CD8-positive, alpha-beta memory T cell (primary cell): ENCODE results near the gene PALMD. TPM values are rescaled to one million over a fixed set of nuclear protein-coding genes. Genes with fewer than 3 reads are reported as not detected.

Source experiments
- CTCF ChIA-PET: fragments of 350-600 bp; sonication (Branson Sonifier 250); formaldehyde crosslinking; loops from one replicate; lab custom pipeline; 2021; ENCODE audit warnings: antibody characterized with exemption; lab: Charles Lee
- POLR2A ChIA-PET: fragments of 350-600 bp; sonication (Branson Sonifier 250); formaldehyde crosslinking; loops from one replicate; lab custom pipeline; 2021; ENCODE audit warnings: antibody characterized with exemption; lab: Charles Lee
- DNase-seq, 5 donors: peaks; one replicate each; pipeline versions ENCODE4 v3.0.0 to v3.0.0-alpha.2; 2020 to 2022; ENCODE audit warnings: mixed read lengths in 1 of 5
- H3K27ac ChIP-seq: one replicate; pipeline ENCODE4 v1.7.0; 2013; ENCODE audit warnings: low read depth, mild to moderate bottlenecking, low read length, moderate library complexity
- H3K27me3 ChIP-seq: 2 replicates; pipeline ENCODE4 v1.7.0; 2013; ENCODE audit warnings: low read length, mild to moderate bottlenecking; ENCODE audit not compliant: insufficient read depth, poor library complexity, severe bottlenecking
- H3K36me3 ChIP-seq: 2 replicates; pipeline ENCODE4 v1.7.0; 2013; ENCODE audit warnings: mild to moderate bottlenecking, low read length, moderate library complexity; ENCODE audit not compliant: insufficient read depth
- H3K4me1 ChIP-seq: 2 replicates; pipeline ENCODE4 v1.7.0; 2013; ENCODE audit warnings: mild to moderate bottlenecking, low read length, moderate library complexity; ENCODE audit not compliant: insufficient read depth
- H3K4me3 ChIP-seq: 2 replicates; pipeline ENCODE4 v1.7.0; 2013; ENCODE audit warnings: mild to moderate bottlenecking, low read length
- H3K9me3 ChIP-seq: 2 replicates; pipeline ENCODE4 v1.7.0; 2013; ENCODE audit warnings: mild to moderate bottlenecking, low read length
- H3K27ac Mint-ChIP-seq, 8 donors: one replicate each; pipeline ENCODE4 v1.8.0; 2020 to 2021; ENCODE audit warnings: mixed read lengths in 8 of 8, mild to moderate bottlenecking in 6 of 8, inconsistent platforms in 3 of 8, moderate library complexity in 3 of 8
- H3K27me3 Mint-ChIP-seq, 2 donors: one replicate each; pipeline ENCODE4 v1.8.0; 2020 to 2021; ENCODE audit warnings: mixed read lengths in 2 of 2, mild to moderate bottlenecking in 1 of 2, moderate library complexity in 1 of 2
- H3K36me3 Mint-ChIP-seq, 3 donors: one replicate each; pipeline ENCODE4 v1.8.0; 2020 to 2021; ENCODE audit warnings: mixed read lengths in 3 of 3, inconsistent platforms in 1 of 3, mild to moderate bottlenecking in 1 of 3
- H3K4me1 Mint-ChIP-seq, 3 donors: one replicate each; pipeline ENCODE4 v1.8.0; 2020 to 2021; ENCODE audit warnings: mixed read lengths in 3 of 3, inconsistent platforms in 1 of 3, mild to moderate bottlenecking in 1 of 3
- H3K4me3 Mint-ChIP-seq, 7 donors: one replicate each; pipeline ENCODE4 v1.8.0; 2020 to 2021; ENCODE audit warnings: mixed read lengths in 7 of 7, mild to moderate bottlenecking in 6 of 7, moderate library complexity in 4 of 7, inconsistent platforms in 2 of 7
- H3K9me3 Mint-ChIP-seq, 5 donors: one replicate each; pipeline ENCODE4 v1.8.0; 2020 to 2022; ENCODE audit warnings: mixed read lengths in 5 of 5, mild to moderate bottlenecking in 3 of 5, moderate library complexity in 2 of 5, inconsistent platforms in 1 of 5
- polyA plus RNA-seq: library from polyadenylated mRNA; unstranded; fragments of 300-500 nt; fragmentation: Illumina TruSeq; gene quantifications from one replicate; pipeline ENCODE4 v1.2.3, GENCODE V29; 2021
- total RNA-seq, 2 experiments: library from RNA; stranded (reverse); gene quantifications; one replicate each; pipeline ENCODE4 v1.2.3, GENCODE V29; 2021

PALMD gene
- total and polyA plus RNA-seq, 3 experiments from 2014 or later = not detected

DNA sequence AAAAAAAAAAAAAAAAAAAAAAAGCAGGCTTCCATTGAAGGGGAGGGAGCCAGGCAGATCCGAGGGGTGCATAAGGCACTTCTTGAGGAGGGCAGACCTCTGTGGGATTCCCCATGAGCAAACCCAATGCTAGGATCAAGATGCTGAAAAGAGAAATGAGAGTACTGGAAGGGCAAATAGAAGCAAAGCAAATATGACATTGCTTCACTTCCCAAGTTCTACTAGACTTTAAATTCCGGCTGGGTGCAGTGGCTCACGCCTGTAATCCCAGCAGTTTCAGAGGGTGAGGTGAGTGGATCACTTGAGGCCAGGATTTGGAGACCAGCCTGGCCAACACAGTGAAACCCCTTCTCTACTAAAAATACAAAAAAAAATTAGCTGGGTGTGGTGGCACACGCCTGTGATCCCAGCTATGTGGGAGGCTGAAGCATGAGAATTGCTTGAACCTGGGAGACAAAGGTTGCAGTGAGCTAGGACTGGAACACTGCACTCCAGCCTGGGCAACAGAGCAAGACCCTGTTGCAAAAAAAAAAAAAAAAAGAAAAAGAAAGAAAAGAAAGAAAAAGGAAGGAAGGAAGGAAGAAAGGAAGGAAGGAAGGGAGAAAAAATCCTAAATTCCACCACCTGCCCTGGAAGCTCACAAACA is 23.1 kb upstream of the PALMD start:
- Histone ChIP-seq H3K4me1 (no peaks in the 10 kb centered on the region), H3K36me3 (no peaks in the 10 kb centered on the region), H3K4me3 (no peak overlapping the region), H3K27me3 (no peaks in the 10 kb centered on the region), H3K9me3 (no peaks in the 10 kb centered on the region), H3K27ac (no peak overlapping the region)
- no peaks in the 10 kb centered on the region for H3K9me3 Mint-ChIP-seq
- peaks cover 0 to 15% of the 10 kb centered on the region in 2 donors for H3K27me3 Mint-ChIP-seq
- no peak for DNase-seq
- POLR2A ChIA-PET = no interaction called here
- H3K4me1 Mint-ChIP-seq = no peaks in the 10 kb centered on the region
- no peak overlapping the region for H3K4me3 Mint-ChIP-seq
- CTCF ChIA-PET = no interaction called here
- no peaks in the 10 kb centered on the region for H3K36me3 Mint-ChIP-seq
- no peak overlapping the region for H3K27ac Mint-ChIP-seq

DNA sequence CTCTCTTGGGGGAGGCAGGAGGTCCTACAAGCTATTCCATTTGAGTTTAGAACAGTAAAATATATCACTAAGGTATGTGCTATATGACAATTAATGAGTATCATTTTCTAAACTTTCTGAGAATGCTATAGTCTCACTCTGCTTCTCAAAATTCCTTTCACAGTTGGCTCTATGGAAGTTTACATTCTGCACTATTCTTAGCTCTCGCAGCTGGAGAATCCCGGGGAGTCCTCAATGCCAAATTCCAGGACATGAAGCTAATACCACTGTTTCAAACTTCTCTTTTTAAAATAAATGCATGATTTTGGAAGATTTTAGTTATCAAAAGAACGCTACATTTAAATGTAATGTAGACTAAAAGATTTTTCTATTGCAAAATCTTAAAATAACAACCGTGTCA is 22.4 kb upstream of the PALMD start:
- Histone ChIP-seq H3K27me3 (no peaks in the 10 kb centered on the region), H3K27ac (no peak overlapping the region), H3K4me1 (no peaks in the 10 kb centered on the region), H3K9me3 (no peaks in the 10 kb centered on the region), H3K36me3 (no peaks in the 10 kb centered on the region), H3K4me3 (no peak overlapping the region)
- Mint-ChIP-seq H3K9me3 (no peaks in the 10 kb centered on the region), H3K4me3 (no peak overlapping the region), H3K36me3 (no peaks in the 10 kb centered on the region), H3K4me1 (no peaks in the 10 kb centered on the region), H3K27me3 (peaks cover 0 to 15% of the 10 kb centered on the region in 2 donors), H3K27ac (no peak overlapping the region)
- POLR2A ChIA-PET = no interaction called here
- CTCF ChIA-PET = no interaction called here
- no peak for DNase-seq

GRCh38 chr1:99627615-99628014 is 18.3 kb upstream of the PALMD start:
- Histone ChIP-seq H3K36me3 (no peaks in the 10 kb centered on the region), H3K4me3 (no peak overlapping the region), H3K27me3 (no peaks in the 10 kb centered on the region), H3K9me3 (no peaks in the 10 kb centered on the region), H3K4me1 (no peaks in the 10 kb centered on the region), H3K27ac (no peak overlapping the region)
- CTCF ChIA-PET = no interaction called here
- Mint-ChIP-seq H3K27ac (no peak overlapping the region), H3K4me1 (no peaks in the 10 kb centered on the region), H3K9me3 (no peaks in the 10 kb centered on the region), H3K27me3 (no peaks in the 10 kb centered on the region), H3K4me3 (no peak overlapping the region), H3K36me3 (no peaks in the 10 kb centered on the region)
- POLR2A ChIA-PET = no interaction called here
- DNase-seq = no peak

GRCh38 chr1:99629164-99629563 is 16.7 kb upstream of the PALMD start:
- no peaks in the 10 kb centered on the region for H3K36me3 Mint-ChIP-seq
- H3K4me3 Mint-ChIP-seq = no peak overlapping the region
- H3K27me3 Mint-ChIP-seq = no peaks in the 10 kb centered on the region
- H3K4me1 Mint-ChIP-seq = no peaks in the 10 kb centered on the region
- Histone ChIP-seq H3K36me3 (no peaks in the 10 kb centered on the region), H3K27ac (no peak overlapping the region), H3K4me3 (no peak overlapping the region), H3K9me3 (no peaks in the 10 kb centered on the region), H3K27me3 (no peaks in the 10 kb centered on the region), H3K4me1 (no peaks in the 10 kb centered on the region)
- no peaks in the 10 kb centered on the region for H3K9me3 Mint-ChIP-seq
- ChIA-PET POLR2A (no interaction called here), CTCF (no interaction called here)
- H3K27ac Mint-ChIP-seq = no peak overlapping the region
- DNase-seq = no peak

- POLR2A ChIA-PET = no interaction called here
Measured at GRCh38 chr1:99634971-99635624, 10.8 kb upstream of the PALMD start.

DNA sequence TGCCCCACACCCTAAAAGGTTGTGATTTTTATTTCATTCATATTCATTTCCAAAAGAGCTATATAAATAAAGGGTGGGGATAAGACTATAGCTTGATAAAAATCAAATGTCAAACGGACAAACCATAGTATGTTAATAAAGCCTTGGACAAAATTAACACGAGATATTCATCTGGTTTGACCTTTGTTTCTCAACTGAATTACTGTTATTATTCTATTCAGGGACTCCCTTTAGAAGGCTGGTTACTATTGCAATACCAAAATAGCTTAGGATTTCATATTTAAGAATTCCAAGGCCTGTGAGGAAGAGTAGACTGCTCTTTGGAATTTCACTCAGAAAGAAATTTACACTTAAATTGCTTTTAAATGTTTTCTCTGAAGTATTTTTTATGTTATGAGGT is 10.2 kb upstream of the PALMD start:
- H3K36me3 ChIP-seq = no peaks in the 10 kb centered on the region
- H3K9me3 ChIP-seq = no peaks in the 10 kb centered on the region
- no peaks in the 10 kb centered on the region for H3K4me1 ChIP-seq
- H3K4me3 Mint-ChIP-seq = no peak overlapping the region
- no peaks in the 10 kb centered on the region for H3K36me3 Mint-ChIP-seq
- H3K27me3 Mint-ChIP-seq = no peaks in the 10 kb centered on the region
- no peak overlapping the region for H3K27ac Mint-ChIP-seq
- H3K4me1 Mint-ChIP-seq = no peaks in the 10 kb centered on the region
- H3K27ac ChIP-seq = no peak overlapping the region
- no peaks in the 10 kb centered on the region for H3K9me3 Mint-ChIP-seq
- ChIA-PET POLR2A (no interaction called here), CTCF (interaction anchor here (1.6 kb wide), 1 partner anchor 11 kb away, joined by 3 read pairs; no protein-coding TSS in a partner anchor)
- H3K27me3 ChIP-seq = no peaks in the 10 kb centered on the region
- no peak for DNase-seq
- no peak overlapping the region for H3K4me3 ChIP-seq

More at GRCh38 chr1:99634971-99635624, 10.8 kb upstream of the PALMD start:
- H3K27me3 ChIP-seq = no peaks in the 10 kb centered on the region
- Mint-ChIP-seq H3K27ac (no peak overlapping the region), H3K9me3 (no peaks in the 10 kb centered on the region), H3K4me1 (no peaks in the 10 kb centered on the region), H3K27me3 (no peaks in the 10 kb centered on the region), H3K4me3 (no peak overlapping the region), H3K36me3 (no peaks in the 10 kb centered on the region)
- no peaks in the 10 kb centered on the region for H3K4me1 ChIP-seq
- no peak overlapping the region for H3K27ac ChIP-seq
- CTCF ChIA-PET = no interaction called here
- no peaks in the 10 kb centered on the region for H3K36me3 ChIP-seq
- no peak overlapping the region for H3K4me3 ChIP-seq
- DNase-seq = no peak
- H3K9me3 ChIP-seq = no peaks in the 10 kb centered on the region

GRCh38 chr1:99636647-99637175 is 9.2 kb upstream of the PALMD start:
- Histone ChIP-seq H3K27me3 (no peaks in the 10 kb centered on the region), H3K4me1 (no peaks in the 10 kb centered on the region), H3K36me3 (no peaks in the 10 kb centered on the region), H3K27ac (no peak overlapping the region), H3K9me3 (no peaks in the 10 kb centered on the region), H3K4me3 (no peak overlapping the region)
- Mint-ChIP-seq H3K4me1 (no peaks in the 10 kb centered on the region), H3K27ac (no peak overlapping the region), H3K27me3 (no peaks in the 10 kb centered on the region), H3K36me3 (no peaks in the 10 kb centered on the region), H3K4me3 (no peak overlapping the region), H3K9me3 (no peaks in the 10 kb centered on the region)
- ChIA-PET POLR2A (no interaction called here), CTCF (interaction anchor here (1.6 kb wide), 1 partner anchor 10 kb away, joined by 3 read pairs; no protein-coding TSS in a partner anchor)
- no peak for DNase-seq

DNA sequence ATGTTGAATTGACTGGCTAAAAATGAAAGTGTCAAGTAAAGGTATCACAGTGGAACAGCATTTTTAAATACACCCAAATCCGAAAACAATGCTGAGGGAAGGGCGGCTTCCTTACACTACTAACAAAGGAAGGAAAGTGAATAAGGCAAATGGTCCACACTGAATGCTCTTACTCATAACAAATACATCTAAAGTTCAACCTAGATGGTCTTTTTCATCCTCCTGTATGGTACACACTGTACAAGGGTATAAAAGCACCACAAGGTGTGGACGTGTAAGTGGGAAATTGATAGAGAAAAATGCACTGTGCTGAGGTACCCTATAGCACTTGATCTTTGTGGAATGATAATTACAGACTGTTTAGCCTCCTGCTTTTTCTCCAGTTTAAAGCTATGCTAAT is 7.1 kb upstream of the PALMD start:
- no peaks in the 10 kb centered on the region for H3K9me3 Mint-ChIP-seq
- H3K4me3 ChIP-seq = no peak overlapping the region
- H3K27me3 Mint-ChIP-seq = no peaks in the 10 kb centered on the region
- no peak for DNase-seq
- H3K27ac Mint-ChIP-seq = no peak overlapping the region
- no peaks in the 10 kb centered on the region for H3K4me1 Mint-ChIP-seq
- no peaks in the 10 kb centered on the region for H3K9me3 ChIP-seq
- H3K36me3 Mint-ChIP-seq = no peaks in the 10 kb centered on the region
- POLR2A ChIA-PET = no interaction called here
- no peaks in the 10 kb centered on the region for H3K36me3 ChIP-seq
- H3K4me1 ChIP-seq = no peaks in the 10 kb centered on the region
- H3K27me3 ChIP-seq = no peaks in the 10 kb centered on the region
- CTCF ChIA-PET = no interaction called here
- H3K27ac ChIP-seq = no peak overlapping the region
- no peak overlapping the region for H3K4me3 Mint-ChIP-seq
